Measurements from ENCODE around the gene TAF4.
"Not testable (repeated sequence)": the region's sequence is repeated elsewhere in the genome, so short reads cannot be mapped to it uniquely, and the experiment has no call there.

Gene TAF4

DNA sequence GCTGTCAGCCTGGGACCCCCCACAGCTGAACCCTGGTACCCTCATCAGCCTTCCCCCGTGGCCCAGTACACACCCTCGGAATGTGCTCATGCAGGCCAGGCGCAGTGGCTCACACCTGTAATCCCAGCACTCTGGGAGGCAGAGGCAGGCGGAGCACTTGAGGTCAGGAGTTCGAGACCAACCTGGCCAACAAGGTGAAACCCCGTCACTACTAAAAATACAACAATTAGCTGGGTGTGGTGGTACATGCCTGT lies 9.9 kb downstream of the TAF4 start:
- not testable (repeated sequence) for DNase-seq

DNA sequence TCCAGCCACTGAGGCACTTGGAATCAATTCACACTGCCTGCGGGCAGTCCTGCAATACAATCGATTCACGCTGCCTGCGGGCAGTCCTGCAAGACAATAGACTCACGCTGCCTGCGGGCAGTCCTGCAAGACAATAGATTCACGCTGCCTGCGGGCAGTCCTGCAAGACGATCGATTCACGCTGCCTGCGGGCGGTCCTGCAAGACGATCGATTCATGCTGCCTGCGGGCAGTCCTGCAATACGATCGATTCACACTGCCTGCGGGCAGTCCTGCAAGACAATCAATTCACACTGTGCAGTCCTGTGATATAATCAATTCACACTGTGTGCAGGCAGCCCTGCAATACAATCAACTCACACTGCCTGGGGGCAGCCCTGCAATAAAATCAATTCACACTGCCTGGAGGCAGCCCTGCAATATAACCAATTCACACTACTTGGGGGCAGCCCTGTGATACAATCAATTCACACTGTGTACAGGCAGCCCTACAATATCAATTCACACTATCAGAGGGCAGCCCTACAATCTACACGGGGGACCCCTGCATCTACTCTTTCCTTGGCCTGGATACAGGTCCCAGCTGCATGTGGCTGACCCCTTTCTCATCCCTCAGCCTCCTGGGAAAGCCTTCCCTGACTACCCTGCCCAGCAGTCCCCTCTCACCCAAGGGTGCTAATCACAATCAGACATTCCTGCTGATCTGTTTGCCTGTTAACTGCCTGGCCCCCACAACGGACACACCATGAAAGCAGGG lies 10.4 kb downstream of the TAF4 start:
- no peak for DNase-seq

DNA sequence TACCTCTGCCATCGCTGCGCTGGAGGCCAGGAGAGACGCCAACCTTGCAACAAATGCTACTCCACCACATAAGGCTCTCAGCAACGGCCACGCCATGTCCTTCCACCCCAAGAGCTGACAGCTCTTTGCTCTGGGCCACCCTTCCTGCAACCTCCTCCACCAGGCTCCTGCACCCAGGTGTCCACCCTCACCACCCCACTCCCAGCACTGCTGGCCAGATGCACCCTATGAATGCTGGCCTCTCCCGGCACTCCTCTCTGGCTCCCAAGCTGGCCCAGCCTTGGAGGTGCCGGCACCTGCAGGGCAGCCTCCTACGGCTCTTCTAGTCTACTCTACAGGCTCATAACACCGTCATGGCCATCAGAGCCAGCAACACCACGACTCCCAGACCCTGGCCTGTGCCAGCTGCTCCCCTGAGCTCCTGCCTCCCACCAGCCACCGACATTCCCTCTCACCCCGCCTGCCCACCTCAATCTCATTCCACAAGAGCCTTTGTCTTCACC lies 11.2 kb downstream of the TAF4 start:
- no peak for DNase-seq

DNA sequence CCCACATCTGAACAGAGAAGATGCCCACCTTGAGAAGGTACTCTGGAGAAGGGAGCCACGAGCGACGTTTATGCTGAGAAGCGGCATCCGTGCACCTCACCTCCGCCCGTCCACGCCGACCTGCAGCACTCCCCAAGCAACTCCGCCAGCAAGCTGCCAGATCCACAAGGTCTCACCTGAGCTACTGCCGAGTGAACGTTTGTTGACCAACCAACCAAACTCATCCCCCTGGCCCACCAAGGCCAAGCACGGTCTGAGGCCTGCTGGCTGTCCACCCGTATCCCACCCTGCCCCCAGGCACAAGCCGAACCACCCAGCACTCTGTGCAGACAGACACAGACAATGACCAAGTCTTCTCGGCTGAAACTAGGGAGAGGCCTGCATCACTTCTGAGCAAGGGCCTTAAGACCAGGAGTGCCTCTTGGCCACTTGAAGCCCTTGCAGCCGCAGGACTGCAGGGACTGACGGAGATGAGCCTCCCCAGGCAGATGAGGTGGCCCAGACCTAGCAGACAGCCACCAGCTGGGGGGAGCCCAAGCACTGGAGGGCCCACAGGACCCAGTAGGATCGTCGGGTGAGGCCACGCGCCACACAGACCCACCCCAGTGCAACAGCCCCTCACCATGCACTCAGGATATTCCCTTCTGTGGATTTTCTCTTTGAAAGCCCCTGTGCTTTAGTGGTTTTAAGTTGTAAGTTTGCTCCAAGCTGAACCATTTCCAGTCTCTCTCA lies 12.1 kb downstream of the TAF4 start:
- DNase-seq, result no peak

DNA sequence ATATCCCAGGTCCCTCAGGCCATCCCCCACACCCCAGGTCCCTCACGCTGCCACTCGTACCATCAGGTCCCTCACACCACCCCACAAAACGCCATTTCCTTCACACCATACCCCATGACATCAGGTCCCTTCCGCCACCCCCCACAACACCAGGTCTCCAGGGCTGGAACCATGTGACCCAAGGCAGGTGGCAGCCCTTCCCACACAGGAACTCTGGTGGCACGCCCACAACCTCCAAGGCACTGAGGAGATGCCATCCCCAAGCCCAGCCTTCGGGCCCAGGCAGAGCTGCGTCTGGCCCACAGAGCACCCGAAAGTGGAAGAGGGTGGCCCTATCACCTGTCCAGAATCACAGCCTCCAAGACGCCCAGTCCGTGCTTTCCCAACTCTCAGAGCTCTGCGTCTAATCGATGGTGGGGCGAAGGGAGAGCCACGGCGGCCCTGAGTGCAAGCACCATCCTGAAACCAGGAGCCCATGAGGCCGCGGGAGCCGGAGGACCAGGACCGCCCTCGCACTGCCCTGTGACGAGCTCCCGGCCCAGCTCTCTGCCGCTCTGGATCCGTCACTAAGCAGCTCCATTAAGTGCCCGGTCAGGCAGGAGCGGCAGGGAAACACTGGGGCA lies 12.7 kb downstream of the TAF4 start:
- DNase-seq, result no peak

DNA sequence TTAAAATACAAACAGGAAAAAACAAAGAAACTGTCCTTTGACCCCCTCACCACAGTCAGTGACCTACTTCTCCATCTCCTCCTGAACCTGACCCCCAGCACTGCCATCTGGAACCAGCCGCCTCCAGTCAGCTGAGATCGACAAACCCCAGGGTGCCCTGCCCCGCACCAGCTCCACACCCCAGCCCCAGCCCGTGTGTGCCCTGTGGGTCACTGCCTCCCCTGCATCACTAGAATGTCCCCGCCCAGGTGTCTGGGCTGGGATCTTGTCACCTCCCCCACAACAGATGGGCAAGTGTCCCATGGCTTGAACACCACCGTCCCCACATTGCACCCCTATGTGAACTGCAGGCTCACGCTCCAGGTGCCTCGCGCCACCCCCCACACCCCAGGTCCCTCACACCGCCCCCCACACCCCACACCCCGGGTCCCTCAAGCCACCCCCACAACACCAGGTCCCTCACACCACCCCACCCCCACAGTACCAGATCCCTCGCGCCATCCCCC lies 13.3 kb downstream of the TAF4 start:
- DNase-seq, result no peak

DNA sequence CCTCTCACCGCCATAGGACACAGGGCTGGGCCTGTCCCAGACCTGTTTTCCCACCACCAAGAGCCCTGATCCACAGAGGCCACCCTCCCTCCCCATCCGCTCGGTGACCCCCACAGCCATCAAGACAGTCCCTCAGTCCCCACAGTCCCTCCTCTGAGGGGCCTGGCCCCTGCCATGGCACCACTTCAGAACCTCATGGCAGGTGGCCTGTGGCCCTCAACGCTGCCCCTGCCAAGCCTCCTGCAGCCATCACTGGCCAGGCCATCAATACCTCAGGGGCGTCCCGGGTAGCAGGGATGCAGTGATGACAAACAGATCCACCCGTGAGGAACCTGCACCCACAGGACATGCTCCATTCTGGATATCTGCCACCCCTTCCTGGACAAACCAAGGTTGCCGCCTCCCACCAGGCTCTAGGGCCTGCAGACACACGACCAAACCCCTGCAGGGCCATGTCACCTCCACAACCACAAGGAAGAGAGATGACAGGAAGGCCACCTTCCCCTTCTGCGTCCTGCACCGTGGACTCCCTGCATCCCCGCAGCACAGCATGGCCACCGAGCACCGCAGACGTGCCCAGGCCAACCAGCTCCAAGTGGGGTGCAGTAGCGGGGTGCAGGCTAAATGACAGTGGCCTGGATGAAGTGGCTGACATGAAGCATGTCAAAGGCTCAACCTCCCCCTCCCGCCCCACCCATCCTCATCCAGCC lies 14.0 kb downstream of the TAF4 start:
- no peak for DNase-seq

DNA sequence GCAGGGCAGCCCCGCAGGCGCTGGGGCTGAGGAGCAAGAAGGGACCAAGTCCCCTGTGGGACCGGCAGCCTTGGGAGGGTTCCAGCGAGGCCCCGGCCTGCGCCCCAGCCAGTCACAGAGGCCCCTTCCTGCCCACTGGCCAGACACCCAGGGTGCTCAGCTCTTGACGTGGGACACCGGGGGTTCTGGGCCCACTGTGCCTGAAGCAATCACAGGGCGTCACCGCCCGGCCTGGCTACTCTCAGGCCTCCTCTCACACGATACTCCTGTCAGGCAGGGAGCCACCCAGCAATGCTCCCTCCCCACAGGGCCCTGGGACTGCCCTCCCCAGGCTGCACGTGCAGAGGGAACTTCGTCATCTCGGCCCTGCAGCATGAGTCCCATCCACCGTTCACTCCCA lies 14.5 kb downstream of the TAF4 start:
- DNase-seq, result no peak

DNA sequence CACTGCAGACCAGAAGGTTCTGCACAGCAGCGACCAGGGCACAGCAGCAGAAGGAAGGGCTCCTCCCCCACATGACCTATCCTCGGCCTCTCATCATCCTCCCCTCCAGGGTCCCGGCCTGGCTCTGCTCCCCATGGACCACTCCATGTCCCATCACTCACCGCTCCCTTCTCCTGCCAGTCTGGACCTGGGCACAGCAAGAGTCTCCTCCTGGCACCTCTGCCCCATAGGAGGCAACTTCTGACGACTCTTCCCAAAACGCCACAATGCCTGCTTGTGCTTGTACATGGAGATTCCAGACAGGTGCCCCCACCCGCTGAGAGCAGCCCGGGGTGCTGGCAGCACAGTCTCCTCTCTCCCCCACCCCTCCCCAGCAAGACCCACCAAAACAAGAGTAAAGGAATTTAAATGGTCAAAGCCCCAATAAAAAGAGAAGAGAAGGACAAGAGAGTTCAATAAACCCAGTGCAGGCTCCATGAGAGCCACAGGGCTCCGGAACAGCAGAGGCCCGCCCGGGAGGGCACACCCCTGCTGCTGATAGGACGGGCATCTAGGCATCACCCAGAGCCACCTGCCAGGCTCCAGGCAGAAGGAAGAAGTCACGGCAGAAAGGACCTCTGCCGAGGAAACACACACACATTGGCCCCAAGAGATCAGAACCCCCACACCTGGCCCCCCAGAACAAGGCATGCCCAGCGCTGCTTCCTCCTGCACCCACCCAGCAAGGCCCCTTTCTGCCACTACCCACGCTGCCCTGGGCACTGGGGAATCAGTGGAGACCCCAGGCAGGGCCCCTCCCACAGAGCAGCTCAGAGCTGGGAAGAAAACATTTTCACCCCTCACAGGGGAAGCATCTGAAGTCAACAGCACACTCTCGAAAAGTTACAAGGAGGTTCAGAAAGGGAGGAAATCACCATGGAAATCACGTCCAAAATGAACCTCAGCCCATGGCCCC lies 15.2 kb downstream of the TAF4 start:
- DNase-seq, result no peak

DNA sequence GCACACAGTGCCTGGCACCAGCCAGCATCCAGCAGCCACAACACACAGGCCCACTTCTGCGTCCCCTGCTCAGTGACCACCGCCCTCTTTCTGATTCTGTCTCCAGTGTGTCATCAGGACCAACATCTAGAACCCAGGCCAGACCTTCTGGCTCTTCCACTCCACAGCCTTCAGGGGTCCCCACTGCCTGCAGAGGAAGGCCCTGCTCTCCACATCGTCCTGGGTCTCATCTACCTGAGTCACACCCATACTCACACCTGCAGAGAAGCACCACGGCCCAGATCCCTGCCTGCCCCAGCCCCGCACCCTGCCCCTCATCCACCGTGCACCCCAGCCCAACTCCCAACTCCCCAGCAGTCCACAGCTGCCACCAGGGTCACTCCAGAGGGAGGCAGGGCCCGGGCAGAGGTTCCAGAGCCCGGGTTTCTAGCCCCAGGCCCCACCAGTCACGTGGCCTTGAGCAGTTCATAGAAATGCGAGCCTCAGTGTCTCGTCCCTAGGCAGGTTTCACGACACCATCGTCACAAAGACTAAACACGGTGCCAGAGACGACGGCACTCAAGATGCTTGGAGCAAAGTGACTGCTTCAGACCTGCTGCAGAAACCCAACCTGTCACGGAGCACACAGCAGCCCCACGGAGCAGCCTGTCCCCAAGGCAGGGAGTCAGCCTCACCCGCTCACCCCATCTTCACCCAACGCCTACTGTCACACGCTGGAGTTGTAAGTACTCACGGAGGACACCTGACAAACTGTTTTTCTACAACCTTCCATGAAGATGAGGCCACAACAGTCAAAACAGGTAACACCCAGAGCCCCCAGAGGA lies 16.1 kb downstream of the TAF4 start:
- DNase-seq, result no peak

DNA sequence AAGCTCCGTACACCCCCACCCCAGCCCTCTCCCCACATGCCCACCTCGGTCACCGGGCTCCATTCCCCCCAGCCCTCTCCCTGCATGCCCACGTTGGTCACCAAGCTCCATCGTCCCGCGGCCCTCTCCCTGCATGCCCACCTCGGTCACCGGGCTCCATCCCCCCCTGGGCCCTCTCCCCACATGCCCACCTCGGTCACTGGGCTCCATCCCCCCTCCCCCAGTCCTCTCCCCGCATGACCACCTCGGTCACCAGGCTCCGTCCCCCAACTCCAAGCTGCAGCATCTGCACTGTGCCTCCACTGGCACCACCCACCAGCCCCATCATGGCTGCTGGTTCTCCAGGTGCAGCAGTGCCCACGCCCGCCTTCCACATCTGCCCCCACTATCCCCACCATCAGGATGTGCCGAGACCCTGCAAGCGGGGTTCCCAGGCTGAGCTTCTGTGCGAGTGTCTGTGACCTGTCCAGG lies 16.8 kb downstream of the TAF4 start:
- DNase-seq, result no peak

DNA sequence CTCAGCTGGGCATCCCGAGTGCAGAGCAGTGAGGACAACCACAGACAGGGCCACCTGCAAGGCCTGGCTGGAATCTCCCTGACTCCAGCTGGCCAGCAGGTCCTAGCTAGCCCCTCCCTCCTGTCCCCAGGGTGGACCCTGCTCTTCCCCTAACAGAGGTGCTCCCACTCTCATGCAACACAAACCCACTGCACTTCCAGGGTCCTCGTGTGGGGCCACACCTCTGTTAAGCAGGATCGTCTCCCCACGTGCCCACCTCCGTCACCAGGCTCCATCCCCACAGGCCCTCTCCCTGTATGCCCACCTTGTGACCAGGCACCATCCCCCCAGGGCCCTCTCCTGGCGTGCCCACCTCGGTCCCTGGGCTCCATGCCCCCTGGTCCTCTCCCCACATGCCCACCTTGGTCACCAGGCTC lies 17.3 kb downstream of the TAF4 start:
- DNase-seq, result no peak

DNA sequence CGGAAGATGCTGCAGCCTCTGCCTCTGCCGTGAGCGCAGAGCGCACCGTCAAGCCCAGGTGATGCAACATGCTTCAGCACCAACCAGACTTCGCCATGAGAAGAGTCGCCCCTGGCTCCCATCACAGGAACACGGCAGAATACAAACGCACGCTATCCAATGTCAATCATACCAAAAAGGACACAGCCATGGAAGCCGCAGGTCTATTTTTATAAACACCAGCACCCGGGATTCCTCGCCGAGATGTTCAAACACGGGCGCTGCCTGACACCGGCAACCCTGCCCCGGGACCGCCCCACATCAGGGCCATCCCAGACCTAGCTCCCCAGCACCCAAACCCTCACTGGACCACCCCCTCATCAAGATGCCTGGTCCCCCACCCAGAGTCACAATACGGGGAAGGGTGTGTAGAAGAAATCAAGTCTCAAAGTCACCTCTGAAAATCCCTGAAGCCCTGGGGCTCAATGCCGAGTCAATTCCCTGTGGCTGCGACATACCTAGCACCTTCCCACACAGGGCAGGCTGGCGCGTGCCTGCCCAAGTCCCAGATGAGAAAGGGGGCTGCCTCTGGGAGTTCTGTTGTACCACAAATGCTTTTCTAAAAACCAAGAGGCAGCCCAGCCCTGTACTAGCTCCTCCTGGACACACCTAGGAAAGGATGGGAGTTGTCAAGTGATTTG lies 17.9 kb downstream of the TAF4 start:
- DNase-seq, result no peak

DNA sequence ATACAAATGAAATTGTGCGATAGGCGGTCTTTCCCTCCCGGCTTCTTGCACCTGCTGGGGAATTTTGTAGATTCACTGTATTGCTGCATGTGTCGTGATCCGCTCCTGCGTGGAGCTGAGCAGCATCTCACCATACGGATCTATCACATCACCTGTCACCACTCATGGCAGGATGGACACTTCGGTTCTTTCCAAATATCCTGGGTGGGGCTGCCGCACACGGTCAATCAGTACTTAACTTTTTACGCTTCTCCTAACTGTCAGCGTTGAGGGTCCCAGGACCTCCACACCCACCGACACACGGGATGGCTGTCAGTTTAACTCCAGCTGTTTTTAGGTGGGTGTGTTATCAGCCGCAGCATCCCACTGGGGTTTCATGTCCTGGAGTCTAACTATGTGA lies 19.2 kb downstream of the TAF4 start:
- DNase-seq, result no peak

DNA sequence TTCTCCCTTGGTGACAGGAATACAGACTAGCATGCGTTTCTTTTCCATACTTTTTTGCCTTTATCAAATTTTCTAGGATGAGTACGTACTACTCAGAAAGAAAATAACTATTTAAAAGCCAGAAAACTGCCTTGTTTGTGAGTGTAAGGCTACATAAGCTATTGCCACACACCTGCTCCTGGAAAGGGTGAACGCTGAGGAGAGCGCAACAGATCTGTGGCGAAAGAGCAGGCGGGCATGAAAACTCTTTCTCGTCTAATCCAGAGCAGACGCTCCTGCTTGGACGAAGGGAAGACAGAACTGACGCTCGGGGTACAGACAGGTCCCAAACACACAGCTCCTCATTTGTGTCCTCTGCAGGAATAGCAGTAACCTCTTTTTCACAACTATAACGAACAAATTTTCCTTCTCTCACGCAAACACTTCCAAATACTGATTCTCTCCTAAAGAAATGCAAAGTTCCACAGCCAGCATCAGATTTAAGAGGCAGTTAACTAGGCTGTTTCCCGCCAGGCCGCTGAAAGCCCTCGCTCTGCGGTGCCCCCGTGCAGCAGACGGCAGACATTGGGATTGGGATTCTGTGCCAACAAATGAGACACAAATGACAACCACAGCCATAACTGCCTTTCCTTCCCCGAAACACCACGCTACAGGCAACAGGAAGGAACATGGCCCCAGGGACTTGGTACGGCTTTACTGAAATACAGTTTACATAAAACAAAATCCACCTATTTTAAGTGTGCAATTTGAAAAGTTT lies 20.0 kb downstream of the TAF4 start:
- DNase-seq, result no peak

DNA sequence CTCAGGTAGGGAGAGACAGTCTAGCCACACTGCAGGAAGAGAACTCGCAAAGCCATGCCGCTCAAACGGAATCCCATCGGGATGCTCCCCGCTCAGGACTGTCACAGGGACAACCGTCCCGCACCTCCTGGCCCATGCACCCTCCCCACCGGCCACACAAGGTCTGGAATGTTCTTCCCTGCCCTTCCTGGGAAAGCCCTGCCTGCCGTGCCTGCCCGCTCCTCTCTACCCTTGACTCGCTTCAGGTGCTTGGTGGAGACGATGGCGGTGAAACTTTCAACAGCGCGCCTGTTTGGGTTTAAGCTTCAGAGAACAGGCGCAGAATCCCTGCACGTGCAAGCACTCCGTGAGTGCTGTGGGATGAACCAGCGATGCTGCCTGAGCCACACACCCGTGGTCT lies 20.6 kb downstream of the TAF4 start:
- DNase-seq, result no peak

DNA sequence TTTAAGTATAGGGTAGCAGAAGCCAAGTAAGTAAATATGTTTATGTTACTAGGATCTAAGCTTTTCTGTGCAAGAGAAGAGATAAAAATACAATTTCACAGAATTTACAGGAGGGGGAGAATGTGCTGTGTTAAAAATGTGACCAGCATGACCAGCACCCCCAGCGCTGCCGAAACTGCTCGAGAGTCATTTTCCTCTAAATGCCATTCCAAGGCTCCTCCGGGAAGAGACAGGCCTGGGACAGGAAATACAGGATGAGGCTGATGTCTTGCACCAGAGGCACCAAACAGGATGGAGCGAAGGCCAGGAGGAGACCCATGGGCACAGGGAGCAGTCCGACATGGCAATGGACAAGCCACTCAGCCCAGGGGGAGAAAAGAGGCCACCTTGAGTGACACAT lies 21.1 kb downstream of the TAF4 start:
- DNase-seq, result no peak

DNA sequence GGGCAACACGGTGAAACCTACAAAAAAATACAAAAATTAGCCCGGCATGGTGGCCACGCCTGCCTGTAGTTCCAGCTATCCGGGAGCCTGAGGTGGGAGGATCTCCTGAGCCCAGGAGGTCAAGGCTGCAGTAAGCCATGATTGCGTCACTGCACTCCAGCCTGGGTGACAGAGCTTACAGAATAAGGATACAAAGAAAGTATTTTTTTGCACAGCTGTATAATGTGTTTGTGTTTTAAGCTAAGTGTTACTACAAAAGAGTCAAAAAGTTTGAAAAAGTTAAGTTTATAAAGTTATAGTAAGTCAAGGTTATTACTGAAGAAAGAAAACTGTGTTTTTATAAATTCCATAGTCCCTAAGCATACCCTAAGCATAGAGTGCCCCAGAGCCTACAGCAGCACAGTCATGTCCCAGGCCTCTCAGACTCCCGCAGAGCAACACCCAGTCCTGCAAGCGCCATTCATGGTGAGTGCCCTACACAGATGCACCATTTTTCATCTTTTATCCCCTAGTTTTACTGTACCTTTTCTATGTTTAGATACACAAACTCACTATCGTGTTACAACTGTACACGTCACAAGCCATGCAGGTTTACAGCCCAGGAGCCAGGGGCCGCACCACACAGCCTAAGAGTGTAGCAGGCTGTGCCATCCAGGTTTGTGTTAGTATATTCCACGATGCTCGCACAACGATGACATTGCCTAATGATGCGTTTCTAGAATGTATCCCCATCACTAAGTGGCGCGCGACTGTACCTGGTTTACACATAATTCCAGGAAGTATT lies 22.4 kb downstream of the TAF4 start:
- no peak for DNase-seq
